ENCODE results near the gene PCSK6. TPM values are rescaled to one million over a fixed set of nuclear protein-coding genes. Genes with fewer than 3 reads are reported as not detected.

The PCSK6 gene
- total and polyA plus RNA-seq, 2 of the 8 experiments (the other 6 are each of a cell fraction or from before 2014, with no cell fraction given) = 1.9 to 4.0 TPM

- H3K4me1 ChIP-seq (replicated peaks in 1 of 4; ENCODE audit: control insufficient read depth in 3 of 4, insufficient read depth in 4 of 4, low read length in 3 of 4) = peaks cover 0 to 5% (median 1%) of the 10 kb centered on the region in 4 experiments; a peak in 1 of 7 replicates
- H3K18ac ChIP-seq (ENCODE audit: extremely low read depth, low read length) = no peak overlapping the region
- H2BK20ac ChIP-seq (ENCODE audit: low read length) = no peak overlapping the region
- no peak overlapping the region for H3K27ac ChIP-seq (ENCODE audit: low read depth, low read length)
- no peaks in the 10 kb centered on the region for H3K79me2 ChIP-seq (ENCODE audit: control insufficient read depth in 1 of 2, insufficient read depth in 2 of 2, low read length in 2 of 2)
- H2BK120ac ChIP-seq (replicated peaks; ENCODE audit: low read depth, low read length) = no peak overlapping the region
- H3K4me2 ChIP-seq (ENCODE audit: insufficient read depth in 1 of 2, low read depth in 2 of 2, low read length in 2 of 2) = no peak overlapping the region
- no peak overlapping the region for H4K5ac ChIP-seq (ENCODE audit: insufficient read length, low read depth, low read length)
- no peaks in the 10 kb centered on the region; a peak in 1 of 7 replicates for H3K27me3 ChIP-seq (replicated peaks in 1 of 4; ENCODE audit: control insufficient read depth in 3 of 4, extremely low read depth in 1 of 4, insufficient read depth in 3 of 4, low read length in 3 of 4)
- no peaks in the 10 kb centered on the region for H3K9me3 ChIP-seq (ENCODE audit: insufficient read depth in 2 of 2, low read depth in 1 of 2, low read length in 1 of 2)
- no peak overlapping the region for H2AK5ac ChIP-seq (ENCODE audit: low read depth, low read length)
- H2AFZ ChIP-seq (ENCODE audit: low read length) = no peak overlapping the region
- no peak overlapping the region for H3K9ac ChIP-seq (replicated peaks in 1 of 4; ENCODE audit: extremely low read depth in 1 of 4, low read depth in 3 of 4, low read length in 3 of 4)
- no peak overlapping the region for H2BK5ac ChIP-seq (ENCODE audit: low read depth, low read length)
- no peak overlapping the region for H2BK12ac ChIP-seq (ENCODE audit: low read depth, low read length)
- H2BK15ac ChIP-seq (ENCODE audit: low read length) = no peak overlapping the region
- no peak overlapping the region for H3K56ac ChIP-seq (replicated peaks; ENCODE audit: insufficient read length, low read depth, low read length)
- ChIA-PET POLR2A (ENCODE audit: partially characterized antibody) (interaction anchor here (1.4 kb wide), 1 partner anchor 23 kb away, joined by 3 read pairs; no protein-coding TSS in a partner anchor), CTCF (ENCODE audit: partially characterized antibody) (interaction anchor here (1.3 to 8.6 kb wide), 6 partner anchors 10 to 325 kb away, joined by 3 to 94 read pairs (median 20); no protein-coding TSS in a partner anchor)
- DNase-seq (ENCODE audit: low read depth in 1 of 2, low spot score in 2 of 2) (no peak), FAIRE-seq (no peak)
- H3K23me2 ChIP-seq (ENCODE audit: low read depth, low read length) = no peaks in the 10 kb centered on the region
- 91% methylated on average over 6 of the region's 6 CpGs; no CpG with 5 or more reads in 1 of the 2 experiments for WGBS, 2 experiments (ENCODE audit: extremely low coverage in 1 of 2, insufficient coverage in 1 of 2, insufficient read length in 1 of 2, insufficient replicate concordance in 2 of 2, low coverage in 1 of 2, low lambda C conversion rate in 2 of 2, missing lambda C conversion rate in 1 of 2)
- no peak overlapping the region for H3K14ac ChIP-seq (ENCODE audit: insufficient read length)
- H4K8ac ChIP-seq (ENCODE audit: extremely low read depth, insufficient read depth, low read length) = no peak overlapping the region
- H3K23ac ChIP-seq (ENCODE audit: insufficient read length) = no peak overlapping the region
- no peaks in the 10 kb centered on the region for H3K36me3 ChIP-seq (ENCODE audit: control insufficient read depth in 2 of 4, insufficient read depth in 4 of 4, low read length in 3 of 4)
- no peaks in the 10 kb centered on the region for H4K20me1 ChIP-seq (replicated peaks in 1 of 2; ENCODE audit: control insufficient read depth in 1 of 2, insufficient read depth in 2 of 2, low read length in 2 of 2)
- H4K91ac ChIP-seq (replicated peaks; ENCODE audit: insufficient read length, low read length) = no peak overlapping the region
- H3K4me3 ChIP-seq (ENCODE audit: extremely low read depth in 1 of 4, insufficient read depth in 2 of 4, low read depth in 3 of 4, low read length in 4 of 4) = no peak overlapping the region
- H3K4ac ChIP-seq (replicated peaks; ENCODE audit: insufficient read length, low read depth, low read length) = no peak overlapping the region
- H3K79me1 ChIP-seq (ENCODE audit: low read depth, low read length) = no peaks in the 10 kb centered on the region
- TF ChIP-seq BCL11A (IDR thresholded peaks at IDR 0.05; ENCODE audit: low read depth in 2 of 2, low read length in 2 of 2) (no peak), SUZ12 (IDR thresholded peaks at IDR 0.05; ENCODE audit: low read length) (no peak), JUN (IDR thresholded peaks at IDR 0.05; ENCODE audit: low read depth, low read length) (no peak), BRCA1 (IDR thresholded peaks at IDR 0.05; ENCODE audit: low read depth, low read length) (no peak), RNF2 (IDR thresholded peaks at IDR 0.05; ENCODE audit: borderline replicate concordance, low read depth, low read length, missing control alignments, poor library complexity, severe bottlenecking) (no peak), EZH2 (IDR thresholded peaks at IDR 0.05; ENCODE audit: low read depth, low read length, severe bottlenecking) (no peak), USF2 (IDR thresholded peaks at IDR 0.05; ENCODE audit: low read length) (no peak), ZNF274 (IDR thresholded peaks at IDR 0.05; ENCODE audit: borderline replicate concordance, extremely low read depth, low read length) (no peak), E2F6 (IDR thresholded peaks at IDR 0.05) (no peak), YY1 (IDR thresholded peaks at IDR 0.05; ENCODE audit: low read depth, low read length) (no peak), BACH1 (IDR thresholded peaks at IDR 0.05; ENCODE audit: low read length) (no peak)
Measured at GRCh38 chr15:101317336-101317872, 172.1 kb downstream of the PCSK6 start.

Data from H1 (cell line).